CD4-positive, alpha-beta T cell treated with Interleukin-6 at 100 ng/mL for 8 hours (primary cell): ENCODE data around the gene ERCC3.
"Not testable (repeated sequence)": the region's sequence is repeated elsewhere in the genome, so short reads cannot be mapped to it uniquely, and the experiment has no call there.

ENCODE experiments used
- DNase-seq: peaks from one replicate; pipeline ENCODE4 v3.0.0-alpha.2; 2020; ENCODE audit warnings: mixed read lengths, low spot score

Gene ERCC3

DNA sequence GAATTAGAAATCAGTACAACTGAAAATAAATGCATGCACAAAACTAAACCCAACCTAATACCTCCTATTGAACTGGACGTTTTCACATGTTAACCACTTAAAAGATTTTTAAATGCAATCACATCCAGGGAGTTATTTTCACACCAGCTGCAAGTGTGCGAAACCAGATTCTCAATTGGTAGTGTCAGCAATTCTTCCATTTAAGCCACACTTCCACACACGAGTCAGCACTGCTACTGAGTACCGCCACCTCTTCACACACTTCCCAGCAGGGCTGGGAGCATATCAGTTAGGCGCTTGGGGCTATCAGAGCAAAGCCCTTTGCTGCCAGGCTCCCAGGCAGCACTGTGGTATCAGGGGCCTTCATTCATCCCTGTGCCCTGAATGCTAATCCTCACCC, 14.2 kb downstream of the ERCC3 start:
- no peak for DNase-seq

DNA sequence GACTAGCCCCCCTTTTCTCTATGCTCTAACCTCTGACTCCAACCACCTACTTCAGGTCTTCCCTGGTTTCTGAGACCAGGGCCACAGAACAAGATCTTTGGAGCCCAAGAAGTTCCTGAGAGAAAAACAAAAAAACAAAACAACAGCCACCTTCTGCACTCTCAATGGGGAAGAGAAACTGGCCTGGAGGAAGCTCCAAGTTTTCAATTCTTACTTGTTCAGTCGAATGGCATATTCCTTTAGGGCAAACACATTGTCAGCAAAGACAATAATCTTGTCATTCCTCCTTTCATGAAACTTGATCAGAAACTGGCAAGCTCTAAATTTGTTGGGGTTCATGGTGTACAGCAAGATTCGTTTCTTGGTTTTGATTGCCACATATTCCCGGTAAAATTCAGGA, 15.0 kb downstream of the ERCC3 start:
- no peak for DNase-seq

DNA sequence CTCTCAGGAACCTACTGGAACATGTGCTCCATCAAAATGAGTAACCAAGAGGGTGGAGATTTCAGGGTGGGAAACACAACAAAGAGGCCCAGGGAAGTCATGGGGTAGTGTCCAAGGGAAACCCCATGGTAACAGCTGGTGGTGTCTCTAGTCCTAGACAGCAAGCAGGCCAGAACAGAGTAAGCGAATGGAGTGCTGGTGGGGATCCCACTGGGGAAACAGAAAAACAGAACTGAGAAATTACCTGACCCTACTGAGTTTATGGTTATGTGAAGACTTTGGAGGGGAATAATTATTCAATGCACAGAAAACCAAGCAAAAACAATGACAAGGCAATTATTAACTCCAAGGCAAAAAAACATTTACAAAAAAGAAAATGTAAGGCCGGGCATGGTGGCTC, 16.9 kb downstream of the ERCC3 start:
- no peak for DNase-seq

DNA sequence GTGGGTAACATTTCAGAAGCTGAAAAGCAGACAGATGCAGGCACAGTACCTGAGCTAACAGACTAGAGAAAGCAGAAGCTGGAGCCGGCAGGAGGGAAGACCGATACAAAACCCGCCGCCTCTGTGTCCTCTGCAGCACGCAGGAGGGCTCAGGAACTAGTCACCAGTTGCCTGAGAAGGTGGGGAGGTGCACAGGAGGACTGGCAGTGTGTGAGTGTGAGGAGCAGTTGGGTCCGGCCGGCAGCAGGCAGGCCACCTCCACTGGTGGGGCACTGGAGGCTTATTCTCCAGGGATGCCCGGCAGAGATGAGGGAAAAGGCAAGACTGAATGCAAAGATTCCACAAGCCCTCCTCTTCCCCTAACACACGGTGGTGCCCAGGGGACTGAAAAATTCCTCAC, 18.2 kb downstream of the ERCC3 start:
- DNase-seq, result no peak

DNA sequence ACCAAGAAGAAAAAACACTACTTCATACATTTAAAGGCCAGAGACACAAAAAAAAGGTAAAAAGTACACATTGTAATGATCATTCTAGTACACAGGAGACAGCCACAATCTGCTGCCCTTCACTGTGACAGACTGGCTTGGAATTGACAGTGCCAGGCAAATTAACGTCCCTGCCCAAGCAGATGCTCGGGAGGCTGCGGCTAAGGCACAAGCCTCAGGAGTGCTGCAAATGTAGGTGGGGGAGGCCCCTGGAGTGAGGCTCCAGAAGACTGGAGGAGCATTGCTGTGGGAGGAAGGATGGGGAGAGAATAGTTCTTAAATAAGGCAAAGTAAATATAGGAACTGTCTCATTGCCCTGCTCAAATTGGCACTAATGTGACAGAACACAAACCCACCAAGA, 18.6 kb downstream of the ERCC3 start:
- DNase-seq, result no peak

DNA sequence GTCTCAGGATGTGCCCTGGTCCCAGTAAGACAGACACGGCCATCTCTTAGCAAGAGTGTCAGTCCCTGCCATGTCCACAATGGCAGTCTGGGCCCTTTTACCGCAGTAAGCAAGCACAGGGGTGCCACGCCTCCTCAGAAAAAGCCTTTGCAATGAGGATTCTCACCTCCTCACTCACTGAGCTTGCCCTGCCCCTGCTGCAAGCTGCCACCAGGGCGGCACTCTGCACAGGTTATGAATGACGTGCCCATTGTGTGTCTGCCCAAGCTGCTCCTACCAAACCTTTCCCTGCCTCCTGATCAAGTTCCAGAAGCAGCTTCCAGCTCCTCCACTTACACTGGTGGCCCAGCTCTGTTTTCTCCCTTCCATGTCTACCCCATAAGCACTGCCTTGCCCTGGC, 23.3 kb downstream of the ERCC3 start:
- DNase-seq, result no peak

DNA sequence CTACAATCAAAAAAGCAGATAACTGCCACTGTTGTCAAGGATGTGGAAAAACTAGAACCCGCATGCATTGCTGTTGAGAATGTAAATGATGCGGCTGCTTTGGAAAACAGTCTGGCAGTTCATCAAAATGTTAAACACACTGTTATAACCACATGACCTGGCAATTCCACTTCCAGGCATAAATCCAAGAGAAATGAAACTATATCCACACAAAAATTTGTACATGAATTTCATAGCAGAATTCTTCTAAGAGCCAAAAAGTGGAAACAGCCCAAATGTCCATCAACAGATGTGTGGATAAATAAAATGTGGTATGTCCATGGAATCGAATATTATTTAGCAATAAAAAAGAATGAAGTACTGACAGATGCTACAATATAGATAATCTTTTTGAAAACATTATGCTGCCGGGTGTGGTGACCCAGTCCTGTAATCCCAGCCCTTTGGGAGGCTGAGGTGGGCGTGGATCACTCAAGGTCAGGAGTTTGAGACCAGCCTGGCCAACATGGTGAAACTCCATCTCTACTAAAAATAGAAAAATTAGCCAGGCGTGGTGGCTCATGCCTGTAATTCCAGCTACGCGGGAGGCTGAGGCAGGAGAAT, 32.0 kb downstream of the ERCC3 start:
- DNase-seq, result no peak

DNA sequence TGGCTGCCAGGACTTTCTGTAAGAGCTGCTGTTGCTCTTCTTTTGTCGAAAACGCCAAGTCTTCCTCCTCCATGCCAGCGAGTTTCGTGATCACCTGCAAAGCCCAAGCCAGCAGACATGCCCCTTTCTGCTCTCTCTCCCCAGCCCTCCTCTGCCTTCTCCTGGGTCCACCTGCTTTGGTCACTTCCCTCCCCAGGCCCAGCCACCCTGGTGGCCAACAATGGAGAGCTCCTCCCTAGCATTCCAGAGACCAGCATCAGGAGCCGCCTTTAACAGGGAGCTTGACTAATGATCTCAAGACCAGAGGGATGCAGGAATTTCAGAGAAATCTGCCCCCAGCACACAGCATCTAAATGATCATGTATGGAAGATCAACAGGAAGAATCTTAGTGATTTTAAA, 34.6 kb downstream of the ERCC3 start:
- no peak for DNase-seq

DNA sequence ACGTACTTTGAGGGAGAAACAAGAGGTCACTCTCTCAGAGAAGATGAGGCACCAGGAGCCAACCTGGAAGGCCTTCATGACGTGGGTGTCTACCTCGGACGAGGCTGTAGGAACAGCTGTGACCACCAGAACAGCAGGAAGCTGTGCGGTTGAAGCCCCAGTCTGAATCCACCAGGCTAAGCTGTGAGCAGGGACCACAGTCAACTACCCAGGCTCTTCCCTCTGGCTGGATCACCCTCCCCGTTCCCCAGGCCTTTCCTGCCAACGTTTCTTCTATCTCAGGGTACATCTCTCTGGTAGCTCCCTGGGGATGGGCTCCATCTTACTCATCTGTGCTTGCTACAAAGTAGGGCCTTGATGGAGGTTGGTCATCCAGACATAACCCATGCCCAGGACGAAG, 37.1 kb downstream of the ERCC3 start:
- DNase-seq, result no peak

DNA sequence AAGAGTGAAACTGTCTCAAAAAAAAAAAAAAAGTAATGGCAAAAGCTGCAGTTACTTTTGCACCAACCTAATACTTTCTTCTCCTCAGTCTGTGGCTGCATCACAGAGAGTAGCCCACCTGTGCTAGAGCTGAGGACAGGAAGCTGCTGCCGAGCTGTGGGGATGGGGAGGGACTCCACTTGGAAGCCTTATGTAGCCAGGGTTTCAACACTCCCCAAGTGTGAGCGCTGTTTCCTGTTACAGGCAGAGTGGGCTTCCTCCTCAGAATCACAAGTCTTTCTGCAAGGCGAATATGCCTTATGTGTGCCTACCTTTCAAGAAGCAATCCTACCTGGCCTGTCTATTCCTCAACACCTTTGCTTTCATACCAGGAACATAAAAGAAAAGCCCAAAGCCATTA, 37.6 kb downstream of the ERCC3 start:
- DNase-seq, result no peak

DNA sequence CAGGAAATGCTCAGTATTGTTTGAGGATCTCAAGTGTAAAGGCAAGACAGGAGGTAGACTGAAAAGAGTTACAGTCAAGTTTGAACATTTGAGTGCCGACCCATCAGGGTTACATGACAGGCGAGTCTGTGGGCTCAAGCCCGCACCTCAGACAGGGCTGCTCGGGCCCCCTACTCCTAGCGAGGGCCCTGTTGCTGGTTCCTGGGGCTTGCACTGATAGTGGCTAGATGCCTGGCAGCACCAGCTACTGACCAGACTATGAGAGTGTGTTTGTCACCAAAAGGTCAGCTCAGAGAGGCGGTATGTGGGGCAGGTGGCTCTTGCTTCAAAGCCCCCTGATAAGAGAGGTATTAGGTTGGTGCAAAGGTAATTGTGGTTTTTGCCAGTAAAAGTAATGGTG, 38.2 kb downstream of the ERCC3 start:
- DNase-seq, result no peak

DNA sequence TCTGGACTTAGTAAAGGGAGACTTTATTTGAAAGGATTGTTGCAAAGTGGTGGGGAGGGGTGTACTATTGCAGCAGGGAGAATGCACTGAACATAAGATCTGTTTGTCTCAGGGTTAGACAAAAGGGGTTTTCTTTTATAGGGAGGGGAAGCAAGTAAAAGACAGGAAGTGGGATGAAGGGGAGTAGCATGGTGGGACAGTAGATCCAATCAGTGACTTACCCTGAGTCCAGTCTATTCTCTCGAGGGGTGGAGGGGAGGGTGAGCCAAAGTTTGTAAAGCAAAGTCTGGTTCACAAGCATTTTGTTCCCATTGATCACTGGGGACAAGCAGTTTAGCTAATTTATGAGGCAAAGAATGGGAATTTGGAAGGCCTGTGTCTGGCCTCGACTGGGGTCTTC, 38.8 kb downstream of the ERCC3 start:
- DNase-seq, result no peak

DNA sequence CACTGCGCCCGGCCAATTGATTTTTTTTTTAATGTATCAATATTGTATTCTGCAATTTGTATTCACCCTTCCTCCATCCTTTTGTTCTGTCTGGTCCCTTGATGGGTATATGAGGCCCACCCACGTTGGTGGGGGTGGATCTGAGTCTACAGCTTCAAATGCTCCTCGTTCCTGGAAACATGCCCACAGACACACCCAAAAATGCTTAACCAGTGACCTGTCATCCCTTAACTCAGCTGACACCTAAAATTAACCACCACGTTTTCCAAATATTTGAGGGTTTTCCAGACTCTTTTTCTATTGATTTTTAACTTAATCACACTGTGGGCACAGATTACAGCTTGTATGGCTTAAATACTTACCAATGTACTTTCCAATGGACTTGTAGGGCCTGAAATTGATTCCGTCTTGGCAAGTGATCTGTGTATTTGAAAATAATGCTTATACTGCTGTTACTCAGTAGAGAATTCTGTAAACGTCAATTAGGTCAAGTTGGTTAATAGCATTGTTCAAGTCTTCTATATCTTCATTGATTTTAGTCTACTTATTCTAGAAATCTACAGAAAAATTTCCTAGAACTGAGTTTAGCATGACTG, 39.5 kb downstream of the ERCC3 start:
- no peak for DNase-seq

DNA sequence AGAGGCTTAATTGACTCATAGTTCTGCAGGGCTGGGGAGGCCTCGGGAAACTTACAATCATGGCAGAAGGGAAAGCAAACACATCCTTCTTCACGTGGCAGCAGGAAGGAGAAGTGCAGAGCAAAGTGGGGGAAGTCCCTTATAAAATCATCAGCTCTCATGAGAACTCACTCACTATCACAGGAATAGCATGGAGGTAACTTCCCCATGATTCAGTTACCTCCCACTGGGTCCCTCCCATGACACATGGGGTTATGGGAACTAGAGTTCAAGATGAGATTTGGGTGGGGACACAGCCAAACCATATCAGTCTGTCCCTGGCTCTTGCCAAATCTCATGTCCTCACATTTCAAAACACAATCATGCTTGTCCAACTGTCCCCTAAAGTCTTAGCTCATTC, 52.8 kb downstream of the ERCC3 start:
- DNase-seq, result not testable (repeated sequence)

DNA sequence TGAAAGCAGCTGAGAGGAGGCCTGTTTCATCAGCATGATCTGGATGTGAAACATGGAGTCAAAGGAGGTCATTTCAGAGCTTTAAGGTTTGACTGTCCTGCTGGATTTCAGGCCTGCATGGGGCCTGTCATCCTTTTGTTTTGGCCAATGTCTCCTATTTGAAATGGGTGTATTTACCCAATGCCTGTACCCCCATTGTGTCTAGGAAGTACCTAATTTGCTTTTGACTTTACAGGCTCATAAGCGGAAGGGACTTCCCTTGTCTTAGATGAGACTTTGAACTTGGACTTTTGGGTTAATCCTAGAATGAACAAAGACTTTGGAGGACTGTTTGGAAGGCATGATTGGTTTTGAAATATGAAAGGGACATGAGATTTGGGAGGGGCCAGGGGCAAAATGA, 54.5 kb downstream of the ERCC3 start:
- no peak for DNase-seq

DNA sequence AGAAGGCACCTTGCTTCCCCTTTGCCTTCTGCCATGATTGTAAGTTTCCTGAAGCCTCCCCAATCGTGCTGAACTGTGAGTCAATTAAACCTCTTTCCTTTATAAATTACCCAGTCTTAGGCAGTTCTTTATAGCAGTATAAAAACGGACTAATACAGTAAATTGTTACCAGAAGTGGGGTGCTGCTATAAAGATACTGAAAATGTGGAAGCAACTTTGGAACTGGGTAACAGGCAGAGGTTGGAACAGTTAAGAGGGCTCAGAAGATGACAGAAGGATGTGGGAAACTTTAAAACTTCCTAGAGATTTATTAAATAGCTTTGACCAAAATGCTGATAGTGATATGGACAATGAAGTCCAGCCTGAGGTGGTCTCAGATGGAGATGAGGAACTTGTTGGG, 56.2 kb downstream of the ERCC3 start:
- DNase-seq, result not testable (repeated sequence)

DNA sequence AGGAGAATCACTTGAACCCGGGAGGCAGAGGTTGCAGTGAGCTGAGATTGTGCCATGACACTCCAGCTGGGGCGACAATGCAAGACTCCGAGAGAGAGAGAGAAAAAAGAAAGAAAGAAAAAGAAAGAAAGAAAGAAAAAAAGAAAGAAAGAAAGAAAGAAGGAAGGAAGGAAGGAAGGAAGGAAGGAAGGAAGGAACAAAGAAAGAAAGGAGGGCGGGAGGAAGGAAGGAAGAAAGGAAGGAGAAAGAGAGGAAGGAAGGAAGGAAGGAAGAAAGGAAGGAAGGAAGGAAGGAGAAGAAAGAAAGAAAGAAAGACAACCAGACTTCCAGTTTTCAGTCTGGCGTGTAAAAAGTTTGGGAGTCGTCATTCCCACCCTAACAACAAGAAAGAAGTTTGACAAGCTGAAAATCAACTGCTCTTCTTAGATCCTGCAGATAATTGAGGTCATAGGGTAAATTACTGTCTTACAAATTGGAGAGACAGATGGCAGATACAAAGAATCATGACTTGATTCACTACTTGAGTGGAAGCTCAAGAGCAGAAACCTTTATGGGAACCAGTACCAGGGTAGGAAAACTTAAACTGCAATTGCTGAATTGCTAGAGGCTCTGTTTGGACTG, 58.8 kb downstream of the ERCC3 start:
- no peak for DNase-seq

DNA sequence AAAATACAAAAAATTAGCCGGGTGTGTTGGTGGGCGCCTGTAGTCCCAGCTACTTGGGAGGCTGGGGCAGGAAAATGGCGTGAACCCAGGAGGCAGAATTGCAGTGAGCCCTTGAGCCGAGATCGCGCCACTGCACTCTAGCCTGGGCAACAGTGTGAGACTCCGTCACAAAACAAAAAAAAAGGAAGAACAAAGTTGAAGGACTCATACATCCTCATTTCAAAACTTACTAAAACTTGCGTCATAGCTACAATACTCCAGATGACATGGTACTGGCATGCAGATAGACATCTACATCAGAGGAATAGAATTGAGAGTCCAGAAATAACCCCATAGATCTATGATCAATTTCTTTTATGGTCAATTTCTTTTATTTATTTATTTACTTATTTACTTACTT, 60.2 kb downstream of the ERCC3 start:
- DNase-seq, result no peak

DNA sequence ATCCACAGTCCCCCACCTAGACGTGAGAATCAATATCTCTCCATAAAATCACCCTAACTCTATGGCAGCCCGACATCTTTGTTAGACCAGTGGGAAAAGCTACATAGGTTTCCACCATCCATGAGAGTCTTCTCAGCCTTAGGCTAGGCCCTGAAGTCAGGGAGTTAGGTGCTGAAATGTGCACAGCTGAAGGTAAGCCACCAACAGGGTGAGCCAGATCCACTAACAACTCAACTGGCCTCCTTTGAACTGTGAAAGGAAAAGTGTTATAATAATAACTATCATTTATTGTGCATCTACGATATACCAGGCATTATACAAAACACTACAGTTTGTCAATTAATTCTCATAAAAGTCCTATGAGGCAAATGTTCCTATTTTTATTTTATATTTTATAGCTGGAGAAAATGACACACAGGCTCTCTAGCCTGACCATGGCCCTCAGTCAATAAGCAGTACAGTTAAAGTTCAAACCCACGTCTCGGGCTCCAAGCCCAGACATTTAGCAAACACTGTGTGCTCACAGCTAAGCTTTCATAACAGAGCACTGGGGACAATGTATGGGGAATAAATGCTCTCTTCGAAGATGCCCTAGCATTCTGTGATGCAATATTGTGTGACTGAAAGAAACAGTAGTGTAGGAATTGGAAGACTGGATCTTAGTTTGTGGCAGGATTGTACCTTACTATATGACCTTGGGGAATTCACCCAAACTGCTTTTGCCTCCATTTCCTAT, 62.6 kb downstream of the ERCC3 start:
- no peak for DNase-seq

DNA sequence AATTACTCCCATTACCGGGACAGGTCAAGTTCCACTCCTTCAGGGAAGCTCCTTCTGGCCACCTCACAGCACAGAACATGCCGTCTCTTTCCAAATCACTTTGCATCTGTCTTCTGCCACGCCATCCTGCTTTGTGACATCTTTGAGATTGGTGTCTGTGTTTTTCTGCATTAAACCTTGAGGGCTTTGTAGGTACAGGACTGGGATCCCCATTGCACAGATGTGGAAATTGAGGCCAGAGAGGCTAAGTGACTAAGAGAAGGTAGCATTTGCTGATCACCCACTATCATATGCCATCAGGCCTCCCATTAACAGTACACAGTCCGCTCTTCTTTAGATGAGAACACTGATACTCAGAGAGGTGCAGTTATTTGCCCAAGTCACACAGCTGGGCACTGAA, 64.4 kb downstream of the ERCC3 start:
- DNase-seq, result no peak

DNA sequence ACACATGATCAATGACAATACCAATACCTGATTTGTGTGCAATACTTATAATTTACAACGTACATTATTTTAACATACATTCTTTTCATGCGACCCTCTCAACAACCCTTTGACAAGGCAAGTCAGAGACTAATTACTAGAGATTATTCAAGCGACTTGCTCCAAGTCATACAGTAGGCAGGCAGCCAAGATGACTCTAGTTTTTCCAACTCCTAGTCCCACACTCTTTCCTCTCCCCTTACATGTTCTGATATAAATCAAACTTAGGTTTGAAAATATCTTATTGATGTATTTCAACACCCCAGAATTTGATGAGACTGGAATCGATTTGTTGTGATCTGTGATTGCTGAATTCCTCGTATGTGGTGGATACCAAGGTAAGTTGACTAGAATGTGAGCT, 65.8 kb downstream of the ERCC3 start:
- DNase-seq, result no peak

DNA sequence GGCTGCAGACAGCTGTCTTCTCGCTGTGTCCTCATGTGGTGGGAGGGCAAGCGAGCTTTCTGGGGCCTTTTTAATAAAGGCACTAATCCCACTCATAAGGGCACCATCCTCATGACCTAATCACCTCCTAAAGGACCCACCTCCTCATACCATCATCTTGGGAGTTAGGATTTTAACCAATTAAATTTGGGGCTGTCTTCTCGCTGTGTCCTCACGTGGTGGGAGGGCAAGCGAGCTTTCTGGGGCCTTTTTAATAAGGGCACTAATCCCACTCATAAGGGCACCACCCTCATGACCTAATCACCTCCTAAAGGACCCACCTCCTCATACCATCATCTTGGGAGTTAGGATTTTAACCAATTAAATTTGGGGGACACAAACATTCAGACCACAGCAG, 66.7 kb downstream of the ERCC3 start:
- DNase-seq, result not testable (repeated sequence)

DNA sequence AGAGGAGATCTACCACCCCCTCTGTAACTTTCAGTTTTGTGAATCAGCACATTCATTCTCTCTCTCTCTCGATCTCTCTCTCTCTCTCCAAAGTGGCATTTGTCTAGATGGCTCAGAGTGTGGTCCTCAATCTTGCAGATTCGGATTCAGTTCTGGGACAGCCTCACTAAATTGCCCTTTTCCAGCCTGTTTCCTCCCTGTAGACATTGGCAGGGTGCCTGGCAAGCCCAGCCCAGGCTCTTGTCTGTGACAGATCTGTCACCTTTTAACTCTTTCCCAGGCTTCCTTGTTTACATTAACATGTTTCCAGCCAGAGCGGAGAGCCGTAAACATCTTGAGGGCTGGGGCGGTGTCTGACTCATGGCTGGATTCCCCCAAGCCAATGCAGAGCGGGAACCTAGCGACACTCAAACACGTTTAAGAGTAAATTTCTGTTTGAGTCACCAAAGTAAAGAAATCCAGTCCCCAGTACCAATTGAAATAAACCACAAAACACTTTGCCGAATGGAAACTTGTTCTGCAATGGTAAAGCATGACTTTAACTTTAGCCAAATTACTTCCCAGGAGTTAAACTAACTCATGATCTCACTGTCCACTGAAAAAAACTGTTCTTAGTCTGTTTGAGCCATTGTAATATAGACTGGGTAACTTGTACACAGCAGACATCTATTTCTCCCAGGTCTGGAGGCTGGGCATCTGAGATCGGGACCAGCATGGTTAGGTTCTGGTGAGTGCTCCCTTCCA, 67.3 kb downstream of the ERCC3 start:
- no peak for DNase-seq
